ENCODE results near the gene RRP9.
"Not testable (repeated sequence)": the region's sequence is repeated elsewhere in the genome, so short reads cannot be mapped to it uniquely, and the experiment has no call there.

RRP9 gene, protein sequence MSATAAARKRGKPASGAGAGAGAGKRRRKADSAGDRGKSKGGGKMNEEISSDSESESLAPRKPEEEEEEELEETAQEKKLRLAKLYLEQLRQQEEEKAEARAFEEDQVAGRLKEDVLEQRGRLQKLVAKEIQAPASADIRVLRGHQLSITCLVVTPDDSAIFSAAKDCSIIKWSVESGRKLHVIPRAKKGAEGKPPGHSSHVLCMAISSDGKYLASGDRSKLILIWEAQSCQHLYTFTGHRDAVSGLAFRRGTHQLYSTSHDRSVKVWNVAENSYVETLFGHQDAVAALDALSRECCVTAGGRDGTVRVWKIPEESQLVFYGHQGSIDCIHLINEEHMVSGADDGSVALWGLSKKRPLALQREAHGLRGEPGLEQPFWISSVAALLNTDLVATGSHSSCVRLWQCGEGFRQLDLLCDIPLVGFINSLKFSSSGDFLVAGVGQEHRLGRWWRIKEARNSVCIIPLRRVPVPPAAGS

DNA sequence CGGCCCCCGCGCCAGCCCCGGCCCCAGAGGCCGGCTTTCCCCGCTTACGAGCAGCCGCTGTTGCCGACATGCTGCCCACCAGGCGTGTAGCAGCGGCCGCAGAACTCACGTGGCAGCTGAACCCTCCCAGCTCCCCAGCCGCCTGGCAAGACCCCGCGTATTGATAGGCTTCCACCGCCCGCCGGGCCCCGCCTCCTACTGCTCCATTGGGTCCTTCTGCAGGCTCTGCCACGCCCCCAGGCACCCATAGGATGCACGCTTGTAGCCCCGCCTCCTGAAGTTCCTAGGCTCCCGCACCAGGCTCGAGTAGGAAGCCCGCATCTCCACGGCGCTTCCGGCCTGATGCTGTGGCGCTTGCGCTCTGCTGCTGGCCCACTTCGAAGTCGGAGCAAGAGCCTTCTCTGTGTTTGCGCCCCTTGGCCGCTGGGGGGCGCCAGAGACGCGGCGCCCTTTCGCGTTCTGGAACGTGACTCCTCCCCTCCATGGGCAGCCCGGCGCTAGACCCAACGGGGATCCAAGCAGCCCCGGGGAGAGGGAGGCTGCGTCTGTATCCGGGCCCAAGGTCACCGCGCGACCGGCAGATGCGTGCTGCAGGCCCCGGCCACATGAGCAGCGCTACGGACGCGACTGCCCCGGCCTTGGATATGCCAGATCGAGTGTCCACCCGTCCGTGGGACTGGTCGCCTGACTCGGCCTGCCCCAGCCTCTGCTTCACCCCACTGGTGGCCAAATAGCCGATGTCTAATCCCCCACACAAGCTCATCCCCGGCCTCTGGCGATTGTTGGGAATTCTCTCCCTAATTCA is at the start of gene RRP9, which contains the start of gene PARP3:
TSS of gene RRP9 (minus strand) at position 107 of the 805 bp plus-strand sequence. CDS start at position 70, 37 bp downstream.
TSS of gene PARP3 (plus strand) at position 566 of the 805 bp plus-strand sequence. CDS start 993 bp downstream, outside the sequence.
- DNase-seq (ENCODE audit: low spot score): peak; percentile 100

GRCh38 chr3:51990501-51990971 is 48.8 kb upstream of the RRP9 start:
- DNase-seq (ENCODE audit: low spot score): not testable (repeated sequence)

- DNase-seq (ENCODE audit: low spot score): no peak
These were observed 46.8 kb upstream of the RRP9 start for GRCh38 chr3:51988286-51989146.

DNA sequence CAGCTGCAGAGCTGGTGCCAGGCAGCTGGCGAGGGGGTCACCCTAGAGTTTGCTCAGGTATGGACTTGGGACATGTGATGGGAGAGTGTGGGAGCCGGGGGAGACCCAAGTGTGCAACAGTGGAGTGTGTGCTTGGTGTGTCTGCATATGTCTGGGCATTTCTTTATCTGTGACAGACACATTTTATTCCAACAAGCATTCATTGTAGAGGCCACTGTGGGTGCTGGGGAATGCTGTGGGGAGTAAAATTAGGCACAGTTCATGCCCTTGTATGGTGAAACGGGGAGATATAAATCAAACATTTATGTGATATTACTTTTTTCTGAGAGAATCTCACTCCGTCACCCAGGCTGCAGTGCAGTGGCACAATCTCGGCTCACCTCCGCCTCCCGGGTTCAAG is 45.9 kb upstream of the RRP9 start:
- no peak for DNase-seq (ENCODE audit: low spot score)

DNA sequence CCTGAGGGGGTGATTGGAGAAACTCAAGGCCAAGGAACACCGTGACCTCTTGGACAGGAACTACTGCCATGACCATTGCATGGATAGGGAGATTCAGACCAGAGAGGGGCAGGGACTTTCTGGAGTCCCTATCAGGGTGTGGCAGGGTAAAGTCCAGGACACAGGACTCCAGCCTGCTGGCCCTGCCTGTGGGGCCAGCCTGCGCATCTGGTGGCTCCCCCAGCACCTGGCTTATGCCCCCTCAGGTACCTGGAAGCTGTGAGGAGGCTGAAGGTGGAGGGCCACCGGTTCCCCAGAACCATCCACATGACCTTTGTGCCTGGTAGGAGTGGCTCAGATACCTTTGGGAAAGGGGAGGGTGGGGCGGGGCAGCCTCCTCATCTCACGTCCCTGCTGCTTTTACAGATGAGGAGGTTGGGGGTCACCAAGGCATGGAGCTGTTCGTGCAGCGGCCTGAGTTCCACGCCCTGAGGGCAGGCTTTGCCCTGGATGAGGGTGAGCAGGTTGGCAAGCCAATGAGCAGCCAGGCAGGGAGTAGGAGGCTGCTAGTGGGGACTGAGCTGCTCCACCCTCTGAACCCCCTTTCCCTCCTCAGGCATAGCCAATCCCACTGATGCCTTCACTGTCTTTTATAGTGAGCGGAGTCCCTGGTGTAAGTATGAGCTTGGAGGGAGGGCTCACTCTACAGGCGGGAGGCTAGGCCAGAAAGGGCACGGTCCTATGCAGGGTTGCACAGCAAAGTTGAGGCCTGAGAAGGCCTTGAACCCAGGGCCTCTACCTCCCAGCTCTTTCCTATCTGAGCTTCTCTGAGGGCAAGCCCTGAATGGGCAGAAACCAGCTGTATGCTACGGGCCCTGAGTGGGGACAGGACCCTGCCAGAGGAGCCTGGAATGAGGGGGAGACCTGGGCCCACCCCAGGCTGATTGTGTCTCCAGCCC is 44.6 kb upstream of the RRP9 start:
- DNase-seq (ENCODE audit: low spot score): no peak

- no peak for DNase-seq (ENCODE audit: low spot score)
These were observed 43.4 kb upstream of the RRP9 start for GRCh38 chr3:51985063-51985462.

DNA sequence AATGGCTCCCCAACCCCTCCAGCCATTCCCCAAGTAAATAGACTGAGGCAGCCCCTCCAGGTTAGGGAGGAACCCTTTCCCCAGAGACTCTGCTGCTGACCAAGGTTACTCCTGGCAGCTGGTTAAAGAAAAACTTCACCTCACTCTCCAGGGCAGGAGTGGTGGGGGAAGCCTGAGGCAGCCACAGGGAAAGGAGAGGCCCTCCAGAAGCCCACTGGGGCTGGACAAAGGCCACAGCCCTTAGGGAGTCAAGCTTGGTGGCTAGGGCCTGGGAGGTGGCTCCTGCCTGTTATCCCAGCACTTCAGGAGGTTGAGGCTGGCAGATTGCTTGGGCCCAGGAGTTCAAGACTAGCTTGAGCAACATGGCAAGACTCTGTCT is 42.6 kb upstream of the RRP9 start:
- no peak for DNase-seq (ENCODE audit: low spot score)

DNA sequence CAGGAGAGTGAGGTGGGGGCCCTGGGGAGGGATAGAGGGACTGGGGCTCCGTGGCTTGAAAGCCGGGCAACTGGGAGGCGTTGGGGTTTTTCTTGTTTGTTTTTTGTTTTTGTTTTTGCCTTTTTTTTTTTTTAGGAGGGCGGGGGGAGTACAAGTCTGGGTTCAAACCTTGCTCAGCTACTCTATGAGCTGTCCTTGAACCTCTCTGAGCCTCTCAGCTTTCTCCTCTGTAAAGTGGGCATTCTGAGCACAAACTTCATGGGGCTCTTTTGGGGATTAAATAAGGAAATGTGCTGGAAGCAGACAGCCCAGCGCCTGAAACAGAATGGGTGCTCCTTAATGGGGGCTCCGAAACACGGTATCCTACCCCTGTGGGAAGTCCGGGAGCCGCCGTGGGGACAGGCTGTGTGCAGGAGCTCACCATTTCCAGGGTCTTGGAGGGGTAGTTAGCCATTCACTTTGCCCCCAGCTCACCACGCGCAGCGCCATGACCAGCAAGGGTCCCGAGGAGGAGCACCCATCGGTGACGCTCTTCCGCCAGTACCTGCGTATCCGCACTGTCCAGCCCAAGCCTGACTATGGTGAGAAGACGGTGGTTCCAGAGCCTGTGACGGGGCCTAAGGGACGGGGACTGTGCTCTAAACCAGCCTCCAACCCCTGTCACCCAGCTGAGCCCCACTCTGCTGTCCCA is 42.0 kb upstream of the RRP9 start:
- DNase-seq (ENCODE audit: low spot score): no peak

GRCh38 chr3:51982838-51983577 is 41.3 kb upstream of the RRP9 start, which contains the start of gene ACY1:
Gene ACY1, plus strand, starts transcription at chr3:51983535. Its CDS starts 530 bp downstream, at chr3:51984065.
- peak; percentile 99 for DNase-seq (ENCODE audit: low spot score)

GRCh38 chr3:51982352-51982837 is 40.7 kb upstream of the RRP9 start:
- peak; percentile 87 for DNase-seq (ENCODE audit: low spot score)

- DNase-seq (ENCODE audit: low spot score): no peak
These were observed 38.5 kb upstream of the RRP9 start for GRCh38 chr3:51980253-51980652.

DNA sequence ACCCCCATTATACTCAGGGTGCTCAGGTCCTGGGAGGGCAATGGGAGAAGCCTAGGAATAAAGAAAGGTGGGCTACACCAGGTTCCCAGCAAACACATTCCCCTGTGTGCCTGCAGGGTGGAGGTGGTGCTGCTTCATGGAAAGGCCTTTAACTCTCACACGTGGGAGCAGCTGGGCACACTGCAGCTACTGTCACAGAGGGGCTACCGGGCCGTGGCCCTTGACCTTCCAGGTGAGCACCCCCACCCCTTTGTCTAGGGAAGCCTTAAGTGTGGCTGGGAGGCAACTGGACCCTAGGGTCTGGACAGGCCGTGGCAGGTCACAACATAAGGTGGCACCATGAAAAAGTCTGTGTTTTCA is 36.4 kb upstream of the RRP9 start:
- DNase-seq (ENCODE audit: low spot score): no peak

- no peak for DNase-seq (ENCODE audit: low spot score)
These were observed 35.9 kb upstream of the RRP9 start for GRCh38 chr3:51977446-51978142.

- DNase-seq (ENCODE audit: low spot score): peak; percentile 69
These were observed 34.3 kb upstream of the RRP9 start for GRCh38 chr3:51975852-51976549.

DNA sequence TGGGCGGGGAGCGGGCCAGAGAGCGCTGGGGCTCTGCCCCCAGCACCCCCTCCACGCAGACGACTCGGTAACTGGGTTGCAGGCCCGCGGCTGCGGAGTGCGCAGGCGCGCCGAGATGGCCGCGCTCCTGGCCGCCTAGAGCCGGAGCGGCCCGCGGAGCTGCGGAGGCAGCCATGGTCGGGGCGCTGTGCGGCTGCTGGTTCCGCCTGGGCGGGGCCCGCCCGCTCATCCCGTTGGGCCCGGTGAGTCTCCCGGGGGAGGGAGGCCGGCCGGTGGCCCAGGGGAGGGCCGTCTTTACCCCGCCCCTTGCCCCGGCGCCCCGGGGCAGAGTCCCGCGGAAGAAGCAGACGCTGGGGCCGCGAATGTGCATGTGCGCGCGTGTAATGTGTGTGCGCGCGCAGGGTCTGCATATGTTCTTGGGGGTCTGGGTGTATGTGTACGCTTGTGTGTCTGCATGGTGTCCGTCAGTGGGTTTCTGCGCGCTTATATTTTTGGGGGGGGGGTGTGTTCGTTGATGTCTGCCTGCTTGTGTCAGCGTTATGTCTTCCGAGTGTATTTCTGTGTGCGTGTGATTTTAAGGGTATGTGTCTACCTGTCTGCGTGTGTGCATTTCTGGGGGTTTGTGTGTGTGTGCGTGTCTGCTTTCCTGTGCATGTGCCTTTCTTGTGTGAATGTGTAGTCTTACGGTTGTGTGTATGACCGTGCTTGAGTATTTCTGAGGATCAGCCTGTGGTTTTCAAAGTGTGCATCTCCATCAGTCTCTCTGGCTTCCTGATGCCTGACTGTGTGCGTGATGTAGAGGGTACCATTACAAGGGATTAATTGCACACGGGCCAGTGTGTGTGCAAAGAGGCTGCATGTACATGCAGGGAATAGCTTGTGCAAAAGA is 33.5 kb upstream of the RRP9 start, which contains the start of gene ABHD14A:
TSS of gene ABHD14A (plus strand) at position 102 of the 889 bp plus-strand sequence. CDS start at position 174, 72 bp downstream.
- peak; percentile 90 for DNase-seq (ENCODE audit: low spot score)

- DNase-seq (ENCODE audit: low spot score): no peak
These were observed 32.7 kb upstream of the RRP9 start for GRCh38 chr3:51974277-51974962.

Data from iPS-NIHi11 (cell line).